ENCODE data around the gene TTC14. TPM values are rescaled to one million over a fixed set of nuclear protein-coding genes. Genes with fewer than 3 reads are reported as not detected.

Gene TTC14
- total and polyA plus RNA-seq, 2 of the 8 experiments (the other 6 are each of a cell fraction or from before 2014, with no cell fraction given) = 10.2 to 22.3 TPM

- H3K36me3 ChIP-seq (ENCODE audit: control insufficient read depth in 2 of 4, insufficient read depth in 4 of 4, low read length in 3 of 4) = no peaks in the 10 kb centered on the region
- no peak overlapping the region for H3K9ac ChIP-seq (replicated peaks in 1 of 4; ENCODE audit: extremely low read depth in 1 of 4, low read depth in 3 of 4, low read length in 3 of 4)
- ChIA-PET POLR2A (ENCODE audit: partially characterized antibody) (interaction anchor here (1.5 kb wide), 1 partner anchor 17 kb away, joined by 3 read pairs; no protein-coding TSS in a partner anchor), CTCF (ENCODE audit: partially characterized antibody) (interaction anchor here (0.7 to 1.0 kb wide), 2 partner anchors 21 to 22 kb away, joined by 3 read pairs; no protein-coding TSS in a partner anchor)
- H2AFZ ChIP-seq (ENCODE audit: low read length) = no peak overlapping the region
- no peak overlapping the region for H3K4me2 ChIP-seq (ENCODE audit: insufficient read depth in 1 of 2, low read depth in 2 of 2, low read length in 2 of 2)
- H4K20me1 ChIP-seq (replicated peaks in 1 of 2; ENCODE audit: control insufficient read depth in 1 of 2, insufficient read depth in 2 of 2, low read length in 2 of 2) = no peaks in the 10 kb centered on the region
- no peak overlapping the region for H3K14ac ChIP-seq (ENCODE audit: insufficient read length)
- H2BK5ac ChIP-seq (ENCODE audit: low read depth, low read length) = no peak overlapping the region
- H3K23me2 ChIP-seq (ENCODE audit: low read depth, low read length) = no peaks in the 10 kb centered on the region; the same call in 1 of the 2 replicates
- 83% methylated on average over 2 of the region's 2 CpGs; no CpG with 5 or more reads in 1 of the 2 experiments for WGBS, 2 experiments (ENCODE audit: extremely low coverage in 1 of 2, insufficient coverage in 1 of 2, insufficient read length in 1 of 2, insufficient replicate concordance in 2 of 2, low coverage in 1 of 2, low lambda C conversion rate in 2 of 2, missing lambda C conversion rate in 1 of 2)
- H3K79me2 ChIP-seq (ENCODE audit: control insufficient read depth in 1 of 2, insufficient read depth in 2 of 2, low read length in 2 of 2) = no peaks in the 10 kb centered on the region
- H3K27me3 ChIP-seq (replicated peaks in 1 of 4; ENCODE audit: control insufficient read depth in 3 of 4, extremely low read depth in 1 of 4, insufficient read depth in 3 of 4, low read length in 3 of 4) = no peaks in the 10 kb centered on the region
- no peak overlapping the region for H3K4ac ChIP-seq (replicated peaks; ENCODE audit: insufficient read length, low read depth, low read length)
- H3K56ac ChIP-seq (replicated peaks; ENCODE audit: insufficient read length, low read depth, low read length) = no peak overlapping the region
- no peaks in the 10 kb centered on the region; the same call in 1 of the 2 replicates for H3K79me1 ChIP-seq (ENCODE audit: low read depth, low read length)
- no peak overlapping the region for H3K23ac ChIP-seq (ENCODE audit: insufficient read length)
- H3K4me1 ChIP-seq (replicated peaks in 1 of 4; ENCODE audit: control insufficient read depth in 3 of 4, insufficient read depth in 4 of 4, low read length in 3 of 4) = no peaks in the 10 kb centered on the region
- peaks cover 0 to 2% of the 10 kb centered on the region in 2 experiments; a peak in 1 of 4 replicates for H3K9me3 ChIP-seq (ENCODE audit: insufficient read depth in 2 of 2, low read depth in 1 of 2, low read length in 1 of 2)
- no peak overlapping the region for H3K4me3 ChIP-seq (ENCODE audit: extremely low read depth in 1 of 4, insufficient read depth in 2 of 4, low read depth in 3 of 4, low read length in 4 of 4)
- no peak overlapping the region for H2BK15ac ChIP-seq (ENCODE audit: low read length)
- no peak overlapping the region for H4K91ac ChIP-seq (replicated peaks; ENCODE audit: insufficient read length, low read length)
- no peak overlapping the region for H2BK120ac ChIP-seq (replicated peaks; ENCODE audit: low read depth, low read length)
- DNase-seq (ENCODE audit: low read depth in 1 of 2, low spot score in 2 of 2) = no peak
- H4K8ac ChIP-seq (ENCODE audit: extremely low read depth, insufficient read depth, low read length) = no peak overlapping the region
- TF ChIP-seq EZH2 (IDR thresholded peaks at IDR 0.05; ENCODE audit: low read depth, low read length, severe bottlenecking) (no peak), HDAC6 (IDR thresholded peaks at IDR 0.05; ENCODE audit: low read depth, low read length) (no peak)
- H2BK12ac ChIP-seq (ENCODE audit: low read depth, low read length) = no peak overlapping the region
- no peak overlapping the region for H3K27ac ChIP-seq (ENCODE audit: low read depth, low read length)
- H2BK20ac ChIP-seq (ENCODE audit: low read length) = no peak overlapping the region
- peak; percentile 69 for FAIRE-seq
- H4K5ac ChIP-seq (ENCODE audit: insufficient read length, low read depth, low read length) = no peak overlapping the region
- no peak overlapping the region for H2AK5ac ChIP-seq (ENCODE audit: low read depth, low read length)
- H3K18ac ChIP-seq (ENCODE audit: extremely low read depth, low read length) = no peak overlapping the region
Observed at GRCh38 chr3:180624714-180625113, 22.8 kb downstream of the TTC14 start.
